Astrocyte (in vitro differentiated cells and primary cell): ENCODE measurements around the gene CFH. TPM values are rescaled to one million over a fixed set of nuclear protein-coding genes. Genes with fewer than 3 reads are reported as not detected.
"Not testable (repeated sequence)": the region's sequence is repeated elsewhere in the genome, so short reads cannot be mapped to it uniquely, and the experiment has no call there.

Experiments
- DNase-seq: peaks from one replicate; pipeline ENCODE4 v3.0.0-alpha.2; 2010; ENCODE audit warnings: low read depth
- FAIRE-seq: peaks from 2 replicates; lab custom pipeline; 2011; peaks lifted over from hg19 to GRCh38; lab: Jason Lieb, UNC
- H2AFZ ChIP-seq: 2 replicates; pipeline ENCODE4 v1.6.0; 2012; ENCODE audit warnings: low read depth, low read length, inconsistent platforms
- H3K27ac ChIP-seq: 2 replicates; pipeline ENCODE4 v1.5.1; 2011; ENCODE audit warnings: low read depth, low read length, inconsistent platforms
- H3K27me3 ChIP-seq: 2 replicates; pipeline ENCODE4 v1.6.0; 2011; ENCODE audit warnings: low read length, inconsistent platforms; ENCODE audit not compliant: insufficient read depth
- H3K36me3 ChIP-seq: 2 replicates; pipeline ENCODE4 v1.5.1; 2011; ENCODE audit warnings: low read length, inconsistent platforms; ENCODE audit not compliant: insufficient read depth
- H3K4me1 ChIP-seq: 2 replicates; pipeline ENCODE4 v1.5.1; 2011; ENCODE audit warnings: low read length, inconsistent platforms; ENCODE audit not compliant: insufficient read depth
- H3K4me2 ChIP-seq: 2 replicates; pipeline ENCODE4 v1.6.0; 2012; ENCODE audit warnings: low read length, inconsistent platforms
- H3K4me3 ChIP-seq: 2 replicates; pipeline ENCODE4 v1.5.1; 2011; ENCODE audit warnings: low read depth, mild to moderate bottlenecking, low read length, inconsistent platforms; ENCODE audit not compliant: insufficient read depth
- H3K79me2 ChIP-seq: 2 replicates; pipeline ENCODE4 v1.6.0; 2012; ENCODE audit warnings: mild to moderate bottlenecking, low read length, inconsistent platforms; ENCODE audit not compliant: insufficient read depth
- H3K9ac ChIP-seq: 2 replicates; pipeline ENCODE4 v1.6.0; 2012; ENCODE audit warnings: mild to moderate bottlenecking, low read length, inconsistent platforms
- H3K9me3 ChIP-seq: 2 replicates; pipeline ENCODE4 v1.5.1; 2012; ENCODE audit warnings: low read depth, mild to moderate bottlenecking, low read length, inconsistent platforms; ENCODE audit not compliant: insufficient read depth
- H4K20me1 ChIP-seq: 2 replicates; pipeline ENCODE4 v1.6.0; 2012; ENCODE audit warnings: low read length, inconsistent platforms; ENCODE audit not compliant: insufficient read depth
- H3K27ac Mint-ChIP-seq: one replicate; pipeline ENCODE4 v1.8.0; 2021; ENCODE audit warnings: mild to moderate bottlenecking, mixed read lengths; ENCODE audit not compliant: unreplicated experiment
- H3K27me3 Mint-ChIP-seq: one replicate; pipeline ENCODE4 v1.8.0; 2021; ENCODE audit warnings: low read depth, mixed read lengths; ENCODE audit not compliant: unreplicated experiment
- H3K36me3 Mint-ChIP-seq: one replicate; pipeline ENCODE4 v1.8.0; 2021; ENCODE audit warnings: low read depth, mixed read lengths; ENCODE audit not compliant: unreplicated experiment
- H3K4me1 Mint-ChIP-seq: one replicate; pipeline ENCODE4 v1.8.0; 2021; ENCODE audit warnings: low read depth, mixed read lengths; ENCODE audit not compliant: unreplicated experiment
- H3K4me3 Mint-ChIP-seq: one replicate; pipeline ENCODE4 v1.8.0; 2021; ENCODE audit warnings: mild to moderate bottlenecking, moderate library complexity, mixed read lengths; ENCODE audit not compliant: unreplicated experiment
- H3K9me3 Mint-ChIP-seq: one replicate; pipeline ENCODE4 v1.8.0; 2021; ENCODE audit warnings: mild to moderate bottlenecking, mixed read lengths; ENCODE audit not compliant: unreplicated experiment
- CTCF ChIP-seq: IDR thresholded peaks from 2 replicates; pipeline ENCODE4 v1.5.1; 2011; ENCODE audit warnings: low read depth, mild to moderate bottlenecking, inconsistent platforms, low read length, moderate library complexity; ENCODE audit not compliant: insufficient read depth
- EZH2 ChIP-seq: IDR thresholded peaks from 2 replicates; pipeline ENCODE4 v1.6.1; 2012; ENCODE audit warnings: mild to moderate bottlenecking, low read length, inconsistent platforms; ENCODE audit not compliant: insufficient read depth
- total RNA-seq: library from RNA; stranded (reverse); gene quantifications from 2 replicates; pipeline ENCODE4 v1.2.1, GENCODE V29; 2021

CFH gene
- total RNA-seq, 1 donor from 2014 or later, result 15.8 TPM

- H3K4me1 Mint-ChIP-seq, result no peaks in the 10 kb centered on the region
- no peaks in the 10 kb centered on the region for H3K9me3 ChIP-seq
- no peaks in the 10 kb centered on the region for H3K36me3 Mint-ChIP-seq
- H3K27me3 Mint-ChIP-seq, result no peaks in the 10 kb centered on the region
- H3K4me3 Mint-ChIP-seq, result no peak overlapping the region
- H3K4me2 ChIP-seq, result no peak overlapping the region
- H3K27me3 ChIP-seq, result no peaks in the 10 kb centered on the region
- FAIRE-seq, result no peak
- H3K79me2 ChIP-seq, result no peaks in the 10 kb centered on the region
- H3K27ac Mint-ChIP-seq, result no peak overlapping the region
- H3K4me1 ChIP-seq, result no peaks in the 10 kb centered on the region
- H3K27ac ChIP-seq, result no peak overlapping the region
- no peak overlapping the region for H3K4me3 ChIP-seq
- no peaks in the 10 kb centered on the region for H4K20me1 ChIP-seq
- H2AFZ ChIP-seq, result no peak overlapping the region
- no peaks in the 10 kb centered on the region for H3K36me3 ChIP-seq
- no peak overlapping the region for H3K9ac ChIP-seq
- no peaks in the 10 kb centered on the region for H3K9me3 Mint-ChIP-seq
- no peak for TF ChIP-seq EZH2
- TF ChIP-seq CTCF, result no peak
- no peak for DNase-seq
These were observed 38.7 kb downstream of the CFH start for GRCh38 chr1:196690582-196690981.

DNA sequence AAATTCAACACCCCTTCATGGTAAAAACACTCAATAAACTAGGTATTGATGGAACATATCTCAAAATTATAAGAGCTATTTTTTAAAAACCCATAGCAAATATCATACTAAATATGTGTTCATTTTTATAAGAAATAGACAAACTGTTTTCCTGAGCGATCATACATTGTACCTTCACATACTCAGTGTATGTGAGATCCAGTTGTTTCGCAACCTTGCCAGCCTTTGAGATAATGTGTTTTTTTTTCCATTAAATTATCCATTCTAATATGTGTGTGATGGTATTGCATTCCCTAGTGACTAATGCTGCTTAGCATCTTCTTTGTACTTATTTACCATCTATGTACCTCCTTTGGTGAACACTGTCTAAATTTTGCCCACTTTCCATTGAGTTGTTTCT, 47.1 kb downstream of the CFH start:
- H3K4me2 ChIP-seq, result no peak overlapping the region
- H2AFZ ChIP-seq, result no peak overlapping the region
- Mint-ChIP-seq H3K9me3 (no peaks in the 10 kb centered on the region), H3K27me3 (no peaks in the 10 kb centered on the region), H3K4me1 (no peaks in the 10 kb centered on the region), H3K27ac (no peak overlapping the region), H3K4me3 (no peak overlapping the region), H3K36me3 (peaks cover 2% of the 10 kb centered on the region)
- no peak overlapping the region for H3K27ac ChIP-seq
- FAIRE-seq, result no peak
- no peaks in the 10 kb centered on the region for H3K36me3 ChIP-seq
- no peaks in the 10 kb centered on the region for H3K4me1 ChIP-seq
- H3K79me2 ChIP-seq, result no peaks in the 10 kb centered on the region
- no peak for DNase-seq
- no peaks in the 10 kb centered on the region for H4K20me1 ChIP-seq
- TF ChIP-seq CTCF, result no peak
- TF ChIP-seq EZH2, result no peak
- H3K9me3 ChIP-seq, result no peaks in the 10 kb centered on the region
- H3K9ac ChIP-seq, result no peak overlapping the region
- no peak overlapping the region for H3K4me3 ChIP-seq
- H3K27me3 ChIP-seq, result no peaks in the 10 kb centered on the region

DNA sequence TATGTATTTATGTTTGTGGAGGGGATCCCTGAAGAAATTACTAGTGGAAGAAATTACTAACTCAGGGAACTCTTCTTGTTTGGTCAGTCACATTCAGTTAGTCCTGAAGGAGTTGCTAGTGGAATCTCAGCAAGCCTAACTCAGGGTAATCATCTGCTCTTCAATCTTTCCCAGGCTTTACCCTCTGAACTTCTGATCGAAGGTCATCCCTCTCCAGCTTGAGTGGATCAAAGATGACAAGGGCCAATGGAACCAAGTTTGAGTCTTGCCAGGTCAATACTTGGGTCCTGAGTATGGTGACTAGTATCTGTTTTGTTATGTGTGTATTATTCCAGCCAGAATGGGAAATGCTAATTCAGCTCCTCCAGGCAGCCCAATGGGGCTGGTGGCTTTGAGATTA, 49.3 kb downstream of the CFH start:
- no peak for DNase-seq
- Mint-ChIP-seq H3K36me3 (peaks cover 4% of the 10 kb centered on the region), H3K9me3 (no peaks in the 10 kb centered on the region), H3K27ac (no peak overlapping the region), H3K4me3 (no peak overlapping the region), H3K27me3 (no peaks in the 10 kb centered on the region), H3K4me1 (no peaks in the 10 kb centered on the region)
- no peak overlapping the region for H3K4me2 ChIP-seq
- H3K4me3 ChIP-seq, result no peak overlapping the region
- TF ChIP-seq CTCF (no peak), EZH2 (no peak)
- H2AFZ ChIP-seq, result no peak overlapping the region
- no peaks in the 10 kb centered on the region for H3K79me2 ChIP-seq
- no peaks in the 10 kb centered on the region for H3K36me3 ChIP-seq
- no peak overlapping the region for H3K27ac ChIP-seq
- H3K27me3 ChIP-seq, result no peaks in the 10 kb centered on the region
- H3K9me3 ChIP-seq, result no peaks in the 10 kb centered on the region
- FAIRE-seq, result no peak
- no peaks in the 10 kb centered on the region for H4K20me1 ChIP-seq
- H3K9ac ChIP-seq, result no peak overlapping the region
- no peaks in the 10 kb centered on the region for H3K4me1 ChIP-seq

GRCh38 chr1:196709892-196710291, 58.0 kb downstream of the CFH start:
- H3K4me1 ChIP-seq, H3K9me3 ChIP-seq, H3K79me2 ChIP-seq, H3K9me3 Mint-ChIP-seq, DNase-seq, H3K27me3 Mint-ChIP-seq, H4K20me1 ChIP-seq, H3K27ac Mint-ChIP-seq, H3K4me1 Mint-ChIP-seq, H3K4me2 ChIP-seq, H3K9ac ChIP-seq, H3K27me3 ChIP-seq, H3K36me3 Mint-ChIP-seq, H2AFZ ChIP-seq, FAIRE-seq, H3K4me3 ChIP-seq, H3K36me3 ChIP-seq, H3K4me3 Mint-ChIP-seq, H3K27ac ChIP-seq: not testable (repeated sequence)
